Diencephalon (tissue), 1 donor: ENCODE results near the gene GPR158. TPM values are rescaled to one million over a fixed set of nuclear protein-coding genes. Genes with fewer than 3 reads are reported as not detected.

Experiments
- small RNA-seq: library from RNA; depleted of rRNA; stranded (forward); fragments of <200 nt; gene quantifications from one replicate; pipeline ENCODE3, GENCODE V24; 2014
- total RNA-seq: library from RNA; depleted of rRNA; stranded (reverse); fragments of >200 nt; gene quantifications from one replicate; pipeline ENCODE4 v1.2.3, GENCODE V29; 2014

The GPR158 gene
- 14.3 TPM for total RNA-seq

GRCh38 chr10:25174461-25175230, at the start of gene GPR158:
TSS of gene GPR158 (plus strand) at chr10:25175001. CDS start at chr10:25175421, 420 bp downstream.

Small RNA genes lying within 50 kb of the gene (small RNA-seq; reads per million reads assigned to genes)
- not detected for gene RN7SKP220

Other genes starting within 250 kb of the GPR158 start
- gene PRTFDC1, start 222.4 kb upstream of the GPR158 start, total RNA-seq: 31.8 TPM
- gene ENKUR, start 158.8 kb upstream of the GPR158 start, total RNA-seq: 16.6 TPM
- 19.4 TPM for gene THNSL1, start 158.4 kb upstream of the GPR158 start, total RNA-seq